Mesenchymal stem cell (in vitro differentiated cells and primary cell): ENCODE measurements around the gene PAX3.

Experiments used
- DNase-seq: peaks from one replicate; pipeline ENCODE4 v3.0.0-alpha.2; 2013
- H2AFZ ChIP-seq: one replicate; pipeline ENCODE4 v1.6.1; 2013; ENCODE audit warnings: low read depth, mild to moderate bottlenecking, control low read depth, inconsistent platforms, low read length, moderate library complexity
- H2AK5ac ChIP-seq: 2 replicates; pipeline ENCODE4 v1.6.1; 2013; ENCODE audit warnings: low read length, moderate library complexity, mild to moderate bottlenecking, inconsistent platforms; ENCODE audit not compliant: severe bottlenecking
- H2BK120ac ChIP-seq: one replicate; pipeline ENCODE4 v1.6.1; 2013; ENCODE audit warnings: low read depth, mild to moderate bottlenecking, inconsistent platforms, low read length, moderate library complexity
- H2BK12ac ChIP-seq, 2 experiments: one replicate each; pipeline ENCODE4 v1.6.1; 2013; ENCODE audit warnings: inconsistent platforms in 2 of 2, low read length in 2 of 2, mild to moderate bottlenecking in 2 of 2, moderate library complexity in 2 of 2, control low read depth in 1 of 2
- H2BK15ac ChIP-seq: one replicate; pipeline ENCODE4 v1.6.1; 2013; ENCODE audit warnings: mild to moderate bottlenecking, low read depth, inconsistent platforms; ENCODE audit not compliant: poor library complexity, severe bottlenecking
- H2BK5ac ChIP-seq: 2 replicates; pipeline ENCODE4 v1.6.1; 2013; ENCODE audit warnings: low read depth, mild to moderate bottlenecking, low read length, control low read depth, inconsistent platforms; ENCODE audit not compliant: poor library complexity, severe bottlenecking
- H3K14ac ChIP-seq, 2 experiments: one replicate each; pipeline ENCODE4 v1.6.1; 2013; ENCODE audit warnings: inconsistent platforms in 2 of 2, low read length in 2 of 2, control low read depth in 1 of 2, mild to moderate bottlenecking in 1 of 2, moderate library complexity in 1 of 2
- H3K18ac ChIP-seq, 2 experiments: one replicate each; pipeline ENCODE4 v1.6.1; 2013; ENCODE audit warnings: inconsistent platforms in 2 of 2, low read length in 2 of 2, control low read depth in 1 of 2, low read depth in 1 of 2, mild to moderate bottlenecking in 1 of 2
- H3K23ac ChIP-seq, 2 experiments: one replicate each; pipeline ENCODE4 v1.6.1; 2013; ENCODE audit warnings: inconsistent platforms in 2 of 2, low read length in 2 of 2, mild to moderate bottlenecking in 2 of 2, moderate library complexity in 2 of 2, control low read depth in 1 of 2
- H3K27ac ChIP-seq: 2 replicates; pipeline ENCODE4 v1.5.1; 2013; ENCODE audit warnings: mild to moderate bottlenecking, moderate library complexity, low read length, control low read depth, inconsistent platforms; ENCODE audit not compliant: poor library complexity, severe bottlenecking
- H3K27me3 ChIP-seq, 2 experiments: 2 replicates each; pipeline versions ENCODE4 v1.6.1 to v1.7.0; 2013; ENCODE audit warnings: low read length in 2 of 2, mild to moderate bottlenecking in 2 of 2, moderate library complexity in 2 of 2, control low read depth in 1 of 2, inconsistent platforms in 1 of 2; ENCODE audit not compliant: control insufficient read depth in 1 of 2, insufficient read depth in 1 of 2
- H3K36me3 ChIP-seq, 2 experiments: 2 replicates each; pipeline versions ENCODE4 v1.6.1 to v1.7.0; 2013; ENCODE audit warnings: low read length in 2 of 2, control low read depth in 1 of 2, inconsistent platforms in 1 of 2, low read depth in 1 of 2, mild to moderate bottlenecking in 1 of 2; ENCODE audit not compliant: insufficient read depth in 2 of 2, control insufficient read depth in 1 of 2
- H3K4ac ChIP-seq, 2 experiments: one replicate each; pipeline ENCODE4 v1.6.1; 2013; ENCODE audit warnings: inconsistent platforms in 2 of 2, low read length in 2 of 2, mild to moderate bottlenecking in 2 of 2, moderate library complexity in 2 of 2, control low read depth in 1 of 2, low read depth in 1 of 2
- H3K4me1 ChIP-seq: 2 replicates; pipeline ENCODE4 v1.6.1; 2013; ENCODE audit warnings: low read depth, low read length, control low read depth; ENCODE audit not compliant: control insufficient read depth, insufficient read depth
- H3K4me2 ChIP-seq: 2 replicates; pipeline ENCODE4 v1.6.1; 2013; ENCODE audit warnings: low read length, mild to moderate bottlenecking, inconsistent platforms; ENCODE audit not compliant: poor library complexity, severe bottlenecking
- H3K4me3 ChIP-seq, 2 experiments: 2 replicates each; pipeline versions ENCODE4 v1.5.1 to v1.7.0; 2013; ENCODE audit warnings: low read length in 2 of 2, mild to moderate bottlenecking in 2 of 2, control low read depth in 1 of 2, low read depth in 1 of 2; ENCODE audit not compliant: insufficient read depth in 1 of 2
- H3K79me1 ChIP-seq: replicated peaks from 2 replicates; pipeline ENCODE4 v1.6.1; 2013; ENCODE audit warnings: mild to moderate bottlenecking, control low read depth, low read length, inconsistent platforms; ENCODE audit not compliant: poor library complexity, severe bottlenecking
- H3K9ac ChIP-seq: 2 replicates; pipeline ENCODE4 v1.7.0; 2013; ENCODE audit warnings: mild to moderate bottlenecking, low read length, moderate library complexity
- H3K9me3 ChIP-seq: 2 replicates; pipeline ENCODE4 v1.7.0; 2013; ENCODE audit warnings: mild to moderate bottlenecking, low read length; ENCODE audit not compliant: control insufficient read depth
- H4K8ac ChIP-seq: one replicate; pipeline ENCODE4 v1.6.1; 2013; ENCODE audit warnings: inconsistent platforms, mild to moderate bottlenecking, low read length, moderate library complexity
- H4K91ac ChIP-seq: one replicate; pipeline ENCODE4 v1.6.1; 2013; ENCODE audit warnings: mild to moderate bottlenecking, low read length, inconsistent platforms
- WGBS: methylation state at CpG from one replicate; pipeline ENCODE4 v1.1.7; 2013; ENCODE audit warnings: mixed read lengths; 5-methylcytosine and 5-hydroxymethylcytosine counted together

Gene PAX3

GRCh38 chr2:222330910-222331309, 32.1 kb upstream of the PAX3 start:
- no peak overlapping the region for H3K4ac ChIP-seq
- no peak overlapping the region for H3K4me2 ChIP-seq
- H3K79me1 ChIP-seq, result no peaks in the 10 kb centered on the region
- H2BK12ac ChIP-seq, result no peak overlapping the region
- H3K4me1 ChIP-seq, result no peaks in the 10 kb centered on the region
- H3K9ac ChIP-seq, result no peak overlapping the region
- H3K27ac ChIP-seq, result no peak overlapping the region
- H3K36me3 ChIP-seq, result no peaks in the 10 kb centered on the region
- H3K18ac ChIP-seq, result no peak overlapping the region
- H3K14ac ChIP-seq, result no peak overlapping the region
- no peak overlapping the region for H2AFZ ChIP-seq
- H4K91ac ChIP-seq, result no peak overlapping the region
- no peak overlapping the region for H3K4me3 ChIP-seq
- no peak overlapping the region for H4K8ac ChIP-seq
- H2BK15ac ChIP-seq, result no peak overlapping the region
- no peak overlapping the region for H2BK5ac ChIP-seq
- peaks cover under 1 to 4% of the 10 kb centered on the region in 2 experiments for H3K27me3 ChIP-seq
- no peak for DNase-seq
- peaks cover 25% of the 10 kb centered on the region for H3K9me3 ChIP-seq
- H2AK5ac ChIP-seq, result no peak overlapping the region
- H3K23ac ChIP-seq, result no peak overlapping the region
- WGBS, result 100% methylated on average over 1 of the region's 4 CpGs
- H2BK120ac ChIP-seq, result no peak overlapping the region

- no peak overlapping the region for H3K18ac ChIP-seq
- no peak overlapping the region for H3K9ac ChIP-seq
- no peak for DNase-seq
- no peaks in the 10 kb centered on the region for H3K79me1 ChIP-seq
- H3K27me3 ChIP-seq, result peaks cover 57 to 59% of the 10 kb centered on the region in 2 experiments
- no peak overlapping the region for H3K14ac ChIP-seq
- H2BK120ac ChIP-seq, result no peak overlapping the region
- H2BK15ac ChIP-seq, result no peak overlapping the region
- H4K8ac ChIP-seq, result no peak overlapping the region
- H3K4me3 ChIP-seq, result no peak overlapping the region
- H2AK5ac ChIP-seq, result no peak overlapping the region
- H3K9me3 ChIP-seq, result no peaks in the 10 kb centered on the region
- no peak overlapping the region for H2BK12ac ChIP-seq
- H3K23ac ChIP-seq, result no peak overlapping the region
- H2AFZ ChIP-seq, result no peak overlapping the region
- no peak overlapping the region for H3K4me2 ChIP-seq
- H3K27ac ChIP-seq, result no peak overlapping the region
- no peak overlapping the region for H3K4ac ChIP-seq
- no peak overlapping the region for H2BK5ac ChIP-seq
- H3K4me1 ChIP-seq, result peaks cover 24% of the 10 kb centered on the region
- H3K36me3 ChIP-seq, result no peaks in the 10 kb centered on the region
- no peak overlapping the region for H4K91ac ChIP-seq
These were observed 23.4 kb upstream of the PAX3 start for GRCh38 chr2:222322236-222322635.

DNA sequence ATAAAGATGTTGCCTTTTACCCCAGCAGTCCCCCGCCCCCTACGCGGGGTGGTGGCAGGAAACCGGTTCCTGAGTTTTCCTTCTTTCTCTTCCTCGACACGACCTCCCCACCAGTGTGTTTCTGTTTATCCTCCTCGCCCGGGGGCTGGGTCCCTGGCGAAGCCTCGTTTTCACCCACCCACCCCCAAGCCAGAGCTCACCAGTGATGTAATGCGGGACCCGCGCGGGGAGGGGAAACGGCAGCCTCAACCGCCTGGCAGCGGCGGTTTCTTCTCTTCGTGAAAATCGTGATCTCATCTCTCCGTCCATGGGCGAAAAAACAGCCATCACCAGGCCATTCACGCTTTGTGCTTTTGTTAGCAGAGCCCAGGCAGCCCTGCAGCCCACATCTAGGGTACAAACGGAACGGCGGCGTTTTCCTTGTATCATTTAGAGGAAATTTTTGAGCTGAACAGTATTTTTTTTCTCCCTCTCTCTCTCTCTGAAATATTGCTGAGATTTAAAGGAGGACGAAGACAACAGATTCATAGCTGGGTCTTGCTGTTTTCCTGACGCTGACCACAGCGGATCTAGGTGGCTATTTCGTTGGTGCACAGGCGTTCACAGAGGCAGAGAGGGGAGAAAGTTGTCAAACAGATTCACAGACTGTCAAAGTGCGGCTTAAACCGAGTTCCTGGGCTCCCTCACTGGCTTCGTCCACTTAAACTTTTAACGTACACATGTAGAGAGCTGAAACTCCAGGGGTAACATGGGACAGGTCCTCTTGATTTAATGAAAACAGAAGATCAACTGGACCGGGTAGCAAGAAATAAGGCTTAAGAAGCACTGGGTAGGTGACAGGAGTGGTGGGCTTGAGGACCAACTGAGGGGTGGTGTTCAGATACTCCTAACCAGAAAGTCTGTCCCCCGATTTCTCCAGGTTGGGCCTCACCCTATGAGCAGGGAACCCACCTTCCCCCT, 21.9 kb upstream of the PAX3 start:
- H2AFZ ChIP-seq, result no peak overlapping the region
- H2BK12ac ChIP-seq, result no peak overlapping the region
- no peak overlapping the region for H2BK15ac ChIP-seq
- 8% methylated on average over 38 of the region's 38 CpGs for WGBS
- H3K9me3 ChIP-seq, result no peaks in the 10 kb centered on the region
- no peak overlapping the region for H2BK5ac ChIP-seq
- DNase-seq, result peak; percentile 40
- H4K91ac ChIP-seq, result no peak overlapping the region
- no peak overlapping the region for H2AK5ac ChIP-seq
- H3K36me3 ChIP-seq, result no peaks in the 10 kb centered on the region
- no peaks in the 10 kb centered on the region for H3K79me1 ChIP-seq
- no peak overlapping the region for H3K27ac ChIP-seq
- no peak overlapping the region for H3K14ac ChIP-seq
- H2BK120ac ChIP-seq, result no peak overlapping the region
- H3K23ac ChIP-seq, result no peak overlapping the region
- H3K27me3 ChIP-seq, result peaks cover 59 to 71% of the 10 kb centered on the region in 2 experiments
- peak overlapping the region; percentile 41 for H3K9ac ChIP-seq
- peak overlapping the region; percentile 51 for H4K8ac ChIP-seq
- peaks cover 24% of the 10 kb centered on the region for H3K4me1 ChIP-seq
- no peak overlapping the region for H3K4ac ChIP-seq
- H3K4me3 ChIP-seq, result peak overlapping the region; percentile 39 to 70
- H3K4me2 ChIP-seq, result peak overlapping the region; percentile 80
- peak overlapping the region in 1 of 2 experiments; percentile 49 for H3K18ac ChIP-seq

- Histone ChIP-seq H3K23ac (peak overlapping the region in 1 of 2 experiments; percentile 89), H3K9ac (peak overlapping the region; percentile 41), H3K4me1 (peaks cover 24% of the 10 kb centered on the region), H3K27ac (no peak overlapping the region), H3K9me3 (no peaks in the 10 kb centered on the region), H3K36me3 (no peaks in the 10 kb centered on the region), H3K18ac (peak overlapping the region in 1 of 2 experiments; percentile 87), H3K27me3 (peaks cover 61 to 73% of the 10 kb centered on the region in 2 experiments), H4K8ac (no peak overlapping the region), H2AFZ (peak overlapping the region; percentile 81), H3K4ac (peak overlapping the region in 1 of 2 experiments; percentile 26), H2BK120ac (no peak overlapping the region), H2BK15ac (no peak overlapping the region), H2BK5ac (no peak overlapping the region), H3K14ac (no peak overlapping the region), H2BK12ac (peak overlapping the region in 1 of 2 experiments; percentile 2), H3K4me3 (peak overlapping the region; percentile 53 to 70), H3K4me2 (peak overlapping the region; percentile 80), H3K79me1 (no peaks in the 10 kb centered on the region), H2AK5ac (no peak overlapping the region), H4K91ac (peak overlapping the region; percentile 29)
- DNase-seq, result peak; percentile 31
- under 1% methylated on average over 68 of the region's 96 CpGs for WGBS
These were observed 21.0 kb upstream of the PAX3 start for GRCh38 chr2:222319586-222320435.
